ENCODE measurements around the gene BLOC1S3.
"Not testable (repeated sequence)": the region's sequence is repeated elsewhere in the genome, so short reads cannot be mapped to it uniquely, and the experiment has no call there.

BLOC1S3 gene

DNA sequence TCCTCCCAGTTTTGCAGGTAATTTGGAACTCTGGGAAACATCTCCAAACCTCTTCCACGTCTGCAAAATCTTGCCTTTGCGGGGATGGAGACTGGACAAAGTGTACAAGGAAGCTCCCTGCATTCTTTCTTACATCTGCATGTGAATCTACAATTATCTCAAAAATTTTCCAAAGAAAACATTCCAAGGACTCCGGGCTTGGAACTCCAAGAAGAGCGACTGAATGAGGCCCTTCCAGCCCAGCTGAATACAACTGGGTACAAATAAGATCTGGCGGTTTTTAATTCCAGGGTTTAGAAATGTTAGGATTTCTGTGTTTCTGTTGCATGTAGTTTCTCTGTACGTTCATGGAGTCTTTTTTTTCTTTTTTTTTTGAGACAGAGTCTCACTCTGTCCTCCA, 38.1 kb downstream of the BLOC1S3 start:
- no peak overlapping the region for H3K4me3 ChIP-seq (ENCODE audit: low read depth, low read length)
- DNase-seq (ENCODE audit: low read depth) = no peak

- no peak for DNase-seq (ENCODE audit: low read depth)
- H3K4me3 ChIP-seq (ENCODE audit: low read depth, low read length) = peak overlapping the region; percentile 24
Observed at GRCh38 chr19:45217193-45217956, 38.8 kb downstream of the BLOC1S3 start.

- no peak for DNase-seq (ENCODE audit: low read depth)
Observed at GRCh38 chr19:45217957-45218334, 39.4 kb downstream of the BLOC1S3 start.

GRCh38 chr19:45218426-45218825, 39.8 kb downstream of the BLOC1S3 start:
- no peak for DNase-seq (ENCODE audit: low read depth)
- H3K4me3 ChIP-seq (ENCODE audit: low read depth, low read length) = no peak overlapping the region

More at GRCh38 chr19:45217957-45218334, 39.4 kb downstream of the BLOC1S3 start:
- H3K4me3 ChIP-seq (ENCODE audit: low read depth, low read length) = no peak overlapping the region

DNA sequence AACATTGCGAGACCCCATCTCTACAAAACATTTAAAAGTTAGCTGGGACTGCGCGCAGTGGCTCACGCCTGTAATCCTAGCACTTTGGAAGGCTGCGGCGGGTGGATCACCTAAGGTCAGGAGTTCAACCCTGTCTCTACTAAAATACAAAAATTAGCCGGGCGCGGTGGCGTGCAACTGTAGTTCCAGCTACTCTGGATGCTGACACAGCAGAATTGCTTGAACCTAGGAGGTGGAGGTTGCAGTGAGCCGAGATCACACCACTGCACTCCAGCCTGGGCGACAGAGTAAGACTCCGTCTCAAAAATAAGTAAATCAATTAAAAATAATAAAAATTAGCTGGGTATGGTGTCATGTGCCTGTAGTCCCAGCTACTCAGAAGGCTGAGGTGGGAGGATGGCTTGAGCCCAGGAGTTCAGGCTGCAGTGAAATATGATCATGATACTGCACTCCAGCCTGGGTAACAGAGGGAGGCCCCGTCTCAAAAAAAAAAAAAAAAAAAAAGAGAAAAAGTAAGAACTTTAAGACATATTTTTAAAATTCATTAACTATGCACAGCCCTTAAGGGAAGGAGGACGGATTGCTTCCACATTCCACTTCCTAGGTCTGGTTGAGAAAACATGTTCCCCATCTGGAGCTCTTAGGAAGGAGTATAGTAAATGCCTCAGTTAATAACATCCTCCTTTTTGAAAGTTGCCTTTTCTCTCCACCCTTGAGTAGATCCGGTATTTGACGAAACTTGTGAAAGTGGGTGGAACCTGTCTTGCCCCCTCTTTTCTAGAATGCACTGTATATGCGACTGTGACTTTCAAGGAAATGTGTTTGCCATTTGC, 40.5 kb downstream of the BLOC1S3 start:
- DNase-seq (ENCODE audit: low read depth) = no peak
- no peak overlapping the region for H3K4me3 ChIP-seq (ENCODE audit: low read depth, low read length)

GRCh38 chr19:45222724-45223123, 44.1 kb downstream of the BLOC1S3 start:
- H3K4me3 ChIP-seq (ENCODE audit: low read depth, low read length) = no peak overlapping the region
- no peak for DNase-seq (ENCODE audit: low read depth)

GRCh38 chr19:45223879-45224278, 45.3 kb downstream of the BLOC1S3 start:
- DNase-seq (ENCODE audit: low read depth) = no peak
- H3K4me3 ChIP-seq (ENCODE audit: low read depth, low read length) = no peak overlapping the region

DNA sequence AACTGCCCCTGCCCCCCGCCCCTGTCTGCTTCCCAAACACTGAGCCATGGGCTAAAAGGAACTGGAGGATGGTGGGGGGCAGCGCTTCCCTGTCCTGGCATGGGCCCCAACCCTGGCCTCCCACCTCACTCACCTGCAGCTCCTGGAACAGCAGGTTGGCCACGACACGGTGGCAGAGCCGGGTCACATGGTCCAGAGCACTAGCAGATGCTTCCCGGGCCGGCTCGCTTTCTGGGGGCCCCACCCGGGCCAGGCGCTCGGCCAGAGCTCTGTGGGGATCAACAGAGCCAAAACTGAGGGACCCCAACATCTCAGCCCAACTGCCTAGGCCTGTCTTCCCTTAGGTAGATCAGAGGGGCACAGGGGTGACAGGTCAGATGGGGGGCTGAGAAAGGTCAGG, 46.1 kb downstream of the BLOC1S3 start:
- no peak overlapping the region for H3K4me3 ChIP-seq (ENCODE audit: low read depth, low read length)
- DNase-seq (ENCODE audit: low read depth) = no peak

- DNase-seq (ENCODE audit: low read depth); H3K4me3 ChIP-seq (ENCODE audit: low read depth, low read length): not testable (repeated sequence)
Observed at GRCh38 chr19:45229056-45229455, 50.5 kb downstream of the BLOC1S3 start.

All from skeletal muscle cell (primary cell).